HepG2 (cell line): ENCODE data around the gene GLOD5. TPM values are rescaled to one million over a fixed set of nuclear protein-coding genes. Genes with fewer than 3 reads are reported as not detected.

Source experiments
- ATAC-seq: fragments of 200-7000 bp; cut with Tn5 transposase; 3 replicates; pipeline ENCODE4 v1.9.1; 2020; ENCODE audit warnings: mild to moderate bottlenecking, moderate library complexity
- BruUV-seq: library from RNA; stranded (reverse); fragments of 400-500 nt; replicated peaks from 2 replicates; lab custom pipeline; 2021; lab: Mats Ljungman, UMichigan
- CTCF ChIA-PET: fragments of 300-600 bp; formaldehyde crosslinking; extraction: SDS; loops from one replicate; lab custom pipeline; 2021; ENCODE audit warnings: low total read pairs, inconsistent platforms, low intra/inter-chr PET ratio; lab: Yijun Ruan, JAX
- POLR2A ChIA-PET: fragments of 350-600 bp; sonication (Branson Sonifier 250); formaldehyde crosslinking; loops from one replicate; lab custom pipeline; 2020; ENCODE audit warnings: antibody characterized with exemption, inconsistent platforms; lab: Yijun Ruan, JAX
- DNase-seq: peaks from one replicate; pipeline ENCODE4 v3.0.0-alpha.2; 2015; ENCODE audit warnings: low spot score
- FAIRE-seq: peaks from 3 replicates; lab custom pipeline; 2011; peaks lifted over from hg19 to GRCh38; lab: Jason Lieb, UNC
- H2AFZ ChIP-seq: one replicate; pipeline ENCODE4 v1.6.1; 2011; ENCODE audit warnings: low read length, inconsistent platforms
- H3K27ac ChIP-seq: fragments of 300-600 bp; 3 replicates; pipeline ENCODE4 v1.8.0; 2011; ENCODE audit warnings: mixed run types, mild to moderate bottlenecking, mixed read lengths, low read length, inconsistent platforms; ENCODE audit not compliant: insufficient read depth; ENCODE audit errors: extremely low read length
- H3K27me3 ChIP-seq, 2 experiments: fragments of 200-600 bp in 1 of 2; 2 replicates in 1 of 2; 3 replicates in 1 of 2; pipeline versions ENCODE4 v1.6.0 to v1.8.0; 2011; ENCODE audit warnings: low read length in 2 of 2, mild to moderate bottlenecking in 2 of 2, moderate library complexity in 2 of 2, inconsistent platforms in 1 of 2; ENCODE audit not compliant: insufficient read depth in 2 of 2, control insufficient read depth in 1 of 2
- H3K36me3 ChIP-seq, 2 experiments: fragments of 200-600 bp in 1 of 2; replicated peaks in 1 of 2; 2 replicates in 1 of 2; 3 replicates in 1 of 2; pipeline versions ENCODE4 v1.5.1 to v1.8.0; 2011; ENCODE audit warnings: low read length in 2 of 2, inconsistent platforms in 1 of 2; ENCODE audit not compliant: insufficient read depth in 2 of 2, control insufficient read depth in 1 of 2
- H3K4me1 ChIP-seq: 2 replicates; pipeline ENCODE4 v1.5.1; 2012; ENCODE audit warnings: low read length, inconsistent platforms; ENCODE audit not compliant: insufficient read depth
- H3K4me2 ChIP-seq: 2 replicates; pipeline ENCODE4 v1.6.0; 2011; ENCODE audit warnings: low read depth, low read length, inconsistent platforms
- H3K4me3 ChIP-seq, 3 experiments: fragments of 200-600 bp in 1 of 3; sonication (generic), shearing (Covaris generic) in 1 of 3; replicated peaks in 1 of 3; 2 replicates each; pipeline ENCODE4 v1.5.1; 2011 to 2016; ENCODE audit warnings: low read length in 3 of 3, inconsistent platforms in 2 of 3, low read depth in 2 of 3, mild to moderate bottlenecking in 2 of 3, control low read depth in 1 of 3, mixed read lengths in 1 of 3; ENCODE audit not compliant: insufficient read depth in 1 of 3
- H3K79me2 ChIP-seq: one replicate; pipeline ENCODE4 v1.6.1; 2011; ENCODE audit warnings: low read length, inconsistent platforms; ENCODE audit not compliant: insufficient read depth
- H3K9ac ChIP-seq: 2 replicates; pipeline ENCODE4 v1.6.0; 2011; ENCODE audit warnings: mild to moderate bottlenecking, low read depth, low read length, inconsistent platforms; ENCODE audit not compliant: insufficient read depth
- H3K9me3 ChIP-seq: 2 replicates; pipeline ENCODE4 v1.5.1; 2012; ENCODE audit warnings: mild to moderate bottlenecking, low read length
- H4K20me1 ChIP-seq: 2 replicates; pipeline ENCODE4 v1.6.0; 2011; ENCODE audit warnings: inconsistent platforms, mild to moderate bottlenecking, low read length, moderate library complexity; ENCODE audit not compliant: insufficient read depth
- AHDC1 ChIP-seq: sonication (generic); formaldehyde crosslinking; IDR thresholded peaks from 2 replicates; pipeline ENCODE4 v1.5.1; 2020; ENCODE audit warnings: mild to moderate bottlenecking, missing genetic modification reagents, borderline replicate concordance
- KLF9 ChIP-seq: IDR thresholded peaks from 2 replicates; pipeline ENCODE4 v1.6.1; 2016; ENCODE audit warnings: low read depth
- MATR3 ChIP-seq: sonication (generic); formaldehyde crosslinking; IDR thresholded peaks from 2 replicates; pipeline ENCODE4 v1.4.0; 2020; ENCODE audit warnings: missing genetic modification reagents
- MYC ChIP-seq: sonication (generic); formaldehyde crosslinking; IDR thresholded peaks from 2 replicates; pipeline ENCODE4 v1.9.0; 2021; ENCODE audit warnings: missing genetic modification reagents, borderline replicate concordance
- NPAS2 ChIP-seq: sonication (generic); formaldehyde crosslinking; IDR thresholded peaks from 2 replicates; pipeline ENCODE4 v1.8.0; 2022; ENCODE audit warnings: mild to moderate bottlenecking, missing genetic modification reagents, borderline replicate concordance
- PHB2 ChIP-seq: fragments of 450-650 bp; IDR thresholded peaks from 2 replicates; pipeline ENCODE4 v1.6.1; 2018; ENCODE audit not compliant: partially characterized antibody
- STAT5B ChIP-seq: sonication (generic); formaldehyde crosslinking; IDR thresholded peaks from 2 replicates; pipeline ENCODE4 v1.4.0; 2020; ENCODE audit warnings: missing genetic modification reagents
- ZBTB42 ChIP-seq: sonication (generic); formaldehyde crosslinking; IDR thresholded peaks from 2 replicates; pipeline ENCODE4 v1.5.0; 2020; ENCODE audit warnings: mild to moderate bottlenecking, missing genetic modification reagents
- ZNF749 ChIP-seq: sonication (generic); formaldehyde crosslinking; IDR thresholded peaks from 2 replicates; pipeline ENCODE4 v1.8.0; 2022; ENCODE audit warnings: mild to moderate bottlenecking, missing genetic modification reagents, moderate library complexity, borderline replicate concordance
- WGBS: methylation state at CpG from one replicate; pipeline ENCODE4 v1.1.6; 2017; ENCODE audit warnings: low lambda C conversion rate; 5-methylcytosine and 5-hydroxymethylcytosine counted together
- in situ Hi-C: cut with HindIII; loops from 2 replicates; pipeline ENCODE4 v1.10.0; 2017; ENCODE audit warnings: low pct_unique_long_range_greater_than_20kb; ENCODE audit not compliant: extremely low pct_ligation_motif_present
- intact Hi-C: fragments of 100-400 bp; cut with micrococcal nuclease; formaldehyde crosslinking; loops from one replicate; pipeline ENCODE4 v1.10.0; 2022; ENCODE audit not compliant: unreplicated experiment
- polyA plus RNA-seq, 8 experiments: library from polyadenylated mRNA; depleted of rRNA in 3 of 8; stranded (reverse) in 7 of 8; unstranded in 1 of 8; fragments of >200 nt; fragmentation: Illumina TruSeq in 4 of 8; extraction: Trizol in 4 of 8; gene quantifications; 2 replicates each; pipeline versions ENCODE4 v1.2.1 to v1.2.3, GENCODE V29; 2011 to 2016; ENCODE audit warnings: low read depth in 4 of 8, missing spikeins in 1 of 8, mixed read lengths in 1 of 8; ENCODE audit not compliant: insufficient read depth in 1 of 8
- total RNA-seq, 5 experiments: library from RNA; depleted of rRNA; stranded (reverse); fragments of >200 nt; fragmentation: Illumina TruSeq; extraction: Trizol; gene quantifications; 2 replicates each; pipeline ENCODE4 v1.2.3, GENCODE V29; 2016; ENCODE audit warnings: low read depth in 1 of 5
- TF ChIP-seq, protein P1 (sequence below): sonication (generic); formaldehyde crosslinking; IDR thresholded peaks from 2 replicates; pipeline ENCODE4 v1.4.0; 2020; ENCODE audit warnings: missing genetic modification reagents, borderline replicate concordance
- TF ChIP-seq, protein P2 (sequence below): sonication (generic); formaldehyde crosslinking; conservative IDR thresholded peaks from 2 replicates; pipeline ENCODE4 v1.8.0; 2022; ENCODE audit warnings: low read depth, missing genetic modification reagents
- TF ChIP-seq, protein P3 (sequence below): sonication (generic); formaldehyde crosslinking; conservative IDR thresholded peaks from 2 replicates; pipeline ENCODE4 v1.8.0; 2022; ENCODE audit warnings: mild to moderate bottlenecking, moderate library complexity, missing genetic modification reagents

GLOD5 gene
- total and polyA plus RNA-seq, 2 of the 13 experiments (the other 11 are each of a cell fraction or from before 2014, with no cell fraction given): 0.93 to 1.3 TPM

DNA sequence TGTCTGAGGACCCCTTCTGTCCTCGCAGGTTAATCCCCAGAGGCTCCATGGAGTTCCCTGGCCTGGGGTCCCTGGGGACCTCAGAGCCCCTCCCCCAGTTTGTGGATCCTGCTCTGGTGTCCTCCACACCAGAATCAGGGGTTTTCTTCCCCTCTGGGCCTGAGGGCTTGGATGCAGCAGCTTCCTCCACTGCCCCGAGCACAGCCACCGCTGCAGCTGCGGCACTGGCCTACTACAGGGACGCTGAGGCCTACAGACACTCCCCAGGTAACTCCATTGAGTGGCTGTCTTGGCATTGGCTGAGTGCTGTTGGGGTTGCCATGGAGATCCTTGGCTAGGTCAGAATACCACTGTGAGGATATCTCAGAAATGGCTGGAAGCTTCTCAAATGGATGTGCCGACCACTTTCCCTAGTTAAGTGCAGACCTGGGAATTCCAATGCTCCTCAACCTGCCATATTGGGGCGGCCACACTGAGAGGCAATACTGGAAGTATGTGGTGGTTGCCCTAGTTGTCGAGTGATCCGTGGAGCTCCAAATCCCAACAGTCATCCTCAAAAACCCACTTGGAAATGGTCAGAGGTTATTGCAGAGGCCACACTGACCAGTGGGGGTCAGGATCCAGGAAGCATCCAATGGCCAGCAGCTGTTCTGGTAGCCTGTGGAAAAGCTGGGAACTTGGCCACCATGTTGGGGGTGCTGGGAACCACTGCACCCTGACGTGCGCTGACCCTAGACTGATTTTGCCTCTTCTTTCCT is 29.7 kb downstream of the GLOD5 start (continued):
- TF ChIP-seq AHDC1 (CRISPR knock-in tag): no peak
- TF ChIP-seq ZBTB42: no peak

- DNase-seq: no peak
- H3K4me3 ChIP-seq: no peak overlapping the region
- intact Hi-C loops (no loop called here), in situ Hi-C loops (no loop called here)
- no peak overlapping the region for H3K9ac ChIP-seq
- POLR2A ChIA-PET: no interaction called here
- H3K79me2 ChIP-seq: no peaks in the 10 kb centered on the region
- no peak for ATAC-seq
- 60% methylated on average over 1 of the region's 7 CpGs for WGBS
- no peaks in the 10 kb centered on the region; a peak in 1 of 5 replicates for H3K27me3 ChIP-seq
- no TSS peak for BruUV-seq
- CTCF ChIA-PET: no interaction called here
- FAIRE-seq: no peak
- no peak overlapping the region for H2AFZ ChIP-seq
- no peaks in the 10 kb centered on the region for H3K9me3 ChIP-seq
- no peaks in the 10 kb centered on the region for H4K20me1 ChIP-seq
- H3K4me2 ChIP-seq: no peak overlapping the region
- H3K4me1 ChIP-seq: peaks cover 30% of the 10 kb centered on the region
- no peaks in the 10 kb centered on the region for H3K36me3 ChIP-seq
- H3K27ac ChIP-seq: no peak overlapping the region
- TF ChIP-seq MYC (CRISPR knock-in tag) (no peak), PHB2 (no peak), ZNF749 (CRISPR knock-in tag) (no peak), KLF9 (CRISPR knock-in tag) (no peak), STAT5B (CRISPR knock-in tag) (no peak), MATR3 (CRISPR knock-in tag) (no peak), NPAS2 (CRISPR knock-in tag) (no peak)
- TF ChIP-seq, protein P1, sequence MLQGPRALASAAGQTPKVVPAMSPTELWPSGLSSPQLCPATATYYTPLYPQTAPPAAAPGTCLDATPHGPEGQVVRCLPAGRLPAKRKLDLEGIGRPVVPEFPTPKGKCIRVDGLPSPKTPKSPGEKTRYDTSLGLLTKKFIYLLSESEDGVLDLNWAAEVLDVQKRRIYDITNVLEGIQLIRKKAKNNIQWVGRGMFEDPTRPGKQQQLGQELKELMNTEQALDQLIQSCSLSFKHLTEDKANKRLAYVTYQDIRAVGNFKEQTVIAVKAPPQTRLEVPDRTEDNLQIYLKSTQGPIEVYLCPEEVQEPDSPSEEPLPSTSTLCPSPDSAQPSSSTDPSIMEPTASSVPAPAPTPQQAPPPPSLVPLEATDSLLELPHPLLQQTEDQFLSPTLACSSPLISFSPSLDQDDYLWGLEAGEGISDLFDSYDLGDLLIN (CRISPR knock-in tag): no peak
- TF ChIP-seq, protein P2, sequence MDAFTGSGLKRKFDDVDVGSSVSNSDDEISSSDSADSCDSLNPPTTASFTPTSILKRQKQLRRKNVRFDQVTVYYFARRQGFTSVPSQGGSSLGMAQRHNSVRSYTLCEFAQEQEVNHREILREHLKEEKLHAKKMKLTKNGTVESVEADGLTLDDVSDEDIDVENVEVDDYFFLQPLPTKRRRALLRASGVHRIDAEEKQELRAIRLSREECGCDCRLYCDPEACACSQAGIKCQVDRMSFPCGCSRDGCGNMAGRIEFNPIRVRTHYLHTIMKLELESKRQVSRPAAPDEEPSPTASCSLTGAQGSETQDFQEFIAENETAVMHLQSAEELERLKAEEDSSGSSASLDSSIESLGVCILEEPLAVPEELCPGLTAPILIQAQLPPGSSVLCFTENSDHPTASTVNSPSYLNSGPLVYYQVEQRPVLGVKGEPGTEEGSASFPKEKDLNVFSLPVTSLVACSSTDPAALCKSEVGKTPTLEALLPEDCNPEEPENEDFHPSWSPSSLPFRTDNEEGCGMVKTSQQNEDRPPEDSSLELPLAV (CRISPR knock-in tag): no peak
- TF ChIP-seq, protein P3, sequence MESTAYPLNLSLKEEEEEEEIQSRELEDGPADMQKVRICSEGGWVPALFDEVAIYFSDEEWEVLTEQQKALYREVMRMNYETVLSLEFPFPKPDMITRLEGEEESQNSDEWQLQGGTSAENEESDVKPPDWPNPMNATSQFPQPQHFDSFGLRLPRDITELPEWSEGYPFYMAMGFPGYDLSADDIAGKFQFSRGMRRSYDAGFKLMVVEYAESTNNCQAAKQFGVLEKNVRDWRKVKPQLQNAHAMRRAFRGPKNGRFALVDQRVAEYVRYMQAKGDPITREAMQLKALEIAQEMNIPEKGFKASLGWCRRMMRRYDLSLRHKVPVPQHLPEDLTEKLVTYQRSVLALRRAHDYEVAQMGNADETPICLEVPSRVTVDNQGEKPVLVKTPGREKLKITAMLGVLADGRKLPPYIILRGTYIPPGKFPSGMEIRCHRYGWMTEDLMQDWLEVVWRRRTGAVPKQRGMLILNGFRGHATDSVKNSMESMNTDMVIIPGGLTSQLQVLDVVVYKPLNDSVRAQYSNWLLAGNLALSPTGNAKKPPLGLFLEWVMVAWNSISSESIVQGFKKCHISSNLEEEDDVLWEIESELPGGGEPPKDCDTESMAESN (CRISPR knock-in tag): no peak
These were observed 30.7 kb downstream of the GLOD5 start for GRCh38 chrX:48792219-48792618.
